GM12865 (cell line): ENCODE results near the gene CXCL16.

Experiments used
- DNase-seq: peaks from one replicate; pipeline ENCODE4 v3.0.0; 2010; ENCODE audit warnings: low read depth
- H3K4me3 ChIP-seq: 2 replicates; pipeline ENCODE4 v1.5.1; 2011; ENCODE audit warnings: mild to moderate bottlenecking, low read depth, low read length, control low read depth
- TF ChIP-seq, protein P1 (sequence below): IDR thresholded peaks from 2 replicates; pipeline ENCODE4 v1.5.1; 2011; ENCODE audit warnings: low read length, control low read depth, low read depth, inconsistent platforms; ENCODE audit not compliant: insufficient read depth; ENCODE audit errors: missing control alignments

The CXCL16 gene

GRCh38 chr17:4751932-4752331 is 12.2 kb upstream of the CXCL16 start:
- TF ChIP-seq, protein P1, sequence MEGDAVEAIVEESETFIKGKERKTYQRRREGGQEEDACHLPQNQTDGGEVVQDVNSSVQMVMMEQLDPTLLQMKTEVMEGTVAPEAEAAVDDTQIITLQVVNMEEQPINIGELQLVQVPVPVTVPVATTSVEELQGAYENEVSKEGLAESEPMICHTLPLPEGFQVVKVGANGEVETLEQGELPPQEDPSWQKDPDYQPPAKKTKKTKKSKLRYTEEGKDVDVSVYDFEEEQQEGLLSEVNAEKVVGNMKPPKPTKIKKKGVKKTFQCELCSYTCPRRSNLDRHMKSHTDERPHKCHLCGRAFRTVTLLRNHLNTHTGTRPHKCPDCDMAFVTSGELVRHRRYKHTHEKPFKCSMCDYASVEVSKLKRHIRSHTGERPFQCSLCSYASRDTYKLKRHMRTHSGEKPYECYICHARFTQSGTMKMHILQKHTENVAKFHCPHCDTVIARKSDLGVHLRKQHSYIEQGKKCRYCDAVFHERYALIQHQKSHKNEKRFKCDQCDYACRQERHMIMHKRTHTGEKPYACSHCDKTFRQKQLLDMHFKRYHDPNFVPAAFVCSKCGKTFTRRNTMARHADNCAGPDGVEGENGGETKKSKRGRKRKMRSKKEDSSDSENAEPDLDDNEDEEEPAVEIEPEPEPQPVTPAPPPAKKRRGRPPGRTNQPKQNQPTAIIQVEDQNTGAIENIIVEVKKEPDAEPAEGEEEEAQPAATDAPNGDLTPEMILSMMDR: no peak
- no peak for DNase-seq
- H3K4me3 ChIP-seq: no peak overlapping the region

- H3K4me3 ChIP-seq: no peak overlapping the region
- TF ChIP-seq, protein P1: no peak
- no peak for DNase-seq
Measured at GRCh38 chr17:4750606-4751005, 10.9 kb upstream of the CXCL16 start.

GRCh38 chr17:4748686-4749085 is 9.0 kb upstream of the CXCL16 start:
- DNase-seq: no peak
- TF ChIP-seq, protein P1: no peak
- H3K4me3 ChIP-seq: no peak overlapping the region

GRCh38 chr17:4747847-4748246 is 8.1 kb upstream of the CXCL16 start:
- DNase-seq: peak; percentile 77
- no peak overlapping the region for H3K4me3 ChIP-seq
- TF ChIP-seq, protein P1: no peak

DNA sequence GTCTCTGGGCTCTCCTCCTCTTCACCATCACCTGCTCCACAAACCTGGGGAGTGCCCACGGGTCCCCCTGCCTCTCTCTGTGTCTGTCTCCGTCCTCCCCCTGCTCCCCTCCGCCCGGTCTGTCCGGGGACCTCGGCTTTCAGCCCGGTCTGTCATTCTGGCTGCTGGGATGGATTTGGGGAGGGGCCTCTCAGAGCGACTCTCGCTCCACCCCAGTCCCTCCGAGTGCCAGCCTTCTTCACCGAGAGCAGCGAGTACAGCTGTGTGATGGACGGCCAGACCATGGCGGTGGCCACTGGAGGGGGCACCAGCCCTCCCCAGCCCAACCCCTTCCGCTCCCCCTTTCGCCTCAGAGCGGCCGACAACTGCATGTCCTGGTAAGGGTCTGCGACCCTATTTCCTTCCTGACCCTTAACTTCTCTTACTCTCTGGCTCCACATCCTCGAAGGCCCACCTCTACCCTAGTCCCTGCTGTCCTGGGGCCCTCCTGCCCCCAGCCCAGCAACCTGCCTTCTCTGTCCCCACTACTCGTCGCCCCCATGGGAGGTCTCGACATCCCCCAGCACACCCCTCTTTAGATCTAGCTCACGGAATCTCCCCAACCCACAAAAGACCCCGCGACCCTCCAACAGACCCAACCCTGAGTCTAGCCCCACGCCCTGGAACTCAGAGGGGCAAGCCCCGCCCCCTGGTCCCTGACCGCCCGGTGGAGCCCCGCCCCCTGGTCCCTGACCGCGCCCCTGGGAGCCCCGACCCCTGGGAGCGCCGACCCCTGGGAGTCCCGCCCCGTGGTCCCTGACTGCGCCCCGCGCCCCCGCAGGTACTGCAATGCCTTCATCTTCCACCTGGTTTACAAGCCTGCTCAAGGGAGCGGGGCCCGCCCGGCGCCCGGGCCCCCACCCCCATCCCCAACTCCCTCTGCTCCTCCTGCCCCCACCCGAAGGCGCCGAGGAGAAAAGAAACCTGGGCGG is 5.6 kb upstream of the CXCL16 start:
- H3K4me3 ChIP-seq: no peak overlapping the region
- TF ChIP-seq, protein P1: no peak
- DNase-seq: no peak

DNA sequence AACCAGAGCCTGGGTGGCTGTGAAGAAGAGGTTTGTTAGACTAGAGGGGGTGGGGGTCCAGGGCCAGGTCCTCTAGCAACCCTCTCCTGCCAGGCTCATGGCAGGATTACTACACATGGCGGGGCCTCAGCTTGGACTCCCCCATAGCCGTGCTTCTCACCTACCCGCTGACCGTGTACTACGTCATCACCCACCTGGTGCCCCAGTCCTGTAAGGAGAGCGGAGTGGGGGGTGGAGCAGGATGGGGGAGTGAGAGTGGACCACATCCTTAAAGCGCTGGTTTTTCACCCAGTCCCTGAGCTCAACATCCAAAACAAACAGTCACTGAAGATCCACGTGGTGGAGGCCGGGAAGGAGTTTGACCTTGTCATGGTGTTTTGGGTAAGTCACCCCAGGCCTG is 4.2 kb upstream of the CXCL16 start:
- no peak overlapping the region for H3K4me3 ChIP-seq
- DNase-seq: no peak
- TF ChIP-seq, protein P1: no peak
